ENCODE results near the gene ZNF304.

DNA sequence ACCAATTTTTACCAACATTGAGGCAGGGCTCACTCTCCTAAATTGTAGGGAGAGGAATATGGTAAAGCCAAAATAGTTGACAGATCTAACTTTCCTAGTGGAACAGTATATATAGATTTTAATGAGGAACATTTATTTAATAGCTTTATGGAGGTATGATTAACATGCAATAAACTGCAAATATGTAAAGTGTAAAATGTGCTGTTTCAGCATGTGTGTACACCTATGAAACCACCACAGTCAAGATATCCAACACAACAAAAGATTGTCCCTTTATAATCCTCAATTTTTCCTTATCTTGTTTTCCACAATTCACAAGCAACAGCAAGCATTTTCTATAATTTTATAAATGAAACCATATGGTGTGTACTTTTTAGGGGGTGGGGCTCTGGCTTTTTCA lies 8.2 kb downstream of the ZNF304 start:
- TF ChIP-seq EZH2phosphoT487 (IDR thresholded peaks at IDR 0.05; ENCODE audit: low read depth, severe bottlenecking, unreplicated experiment): no peak
- TF ChIP-seq, protein P1, sequence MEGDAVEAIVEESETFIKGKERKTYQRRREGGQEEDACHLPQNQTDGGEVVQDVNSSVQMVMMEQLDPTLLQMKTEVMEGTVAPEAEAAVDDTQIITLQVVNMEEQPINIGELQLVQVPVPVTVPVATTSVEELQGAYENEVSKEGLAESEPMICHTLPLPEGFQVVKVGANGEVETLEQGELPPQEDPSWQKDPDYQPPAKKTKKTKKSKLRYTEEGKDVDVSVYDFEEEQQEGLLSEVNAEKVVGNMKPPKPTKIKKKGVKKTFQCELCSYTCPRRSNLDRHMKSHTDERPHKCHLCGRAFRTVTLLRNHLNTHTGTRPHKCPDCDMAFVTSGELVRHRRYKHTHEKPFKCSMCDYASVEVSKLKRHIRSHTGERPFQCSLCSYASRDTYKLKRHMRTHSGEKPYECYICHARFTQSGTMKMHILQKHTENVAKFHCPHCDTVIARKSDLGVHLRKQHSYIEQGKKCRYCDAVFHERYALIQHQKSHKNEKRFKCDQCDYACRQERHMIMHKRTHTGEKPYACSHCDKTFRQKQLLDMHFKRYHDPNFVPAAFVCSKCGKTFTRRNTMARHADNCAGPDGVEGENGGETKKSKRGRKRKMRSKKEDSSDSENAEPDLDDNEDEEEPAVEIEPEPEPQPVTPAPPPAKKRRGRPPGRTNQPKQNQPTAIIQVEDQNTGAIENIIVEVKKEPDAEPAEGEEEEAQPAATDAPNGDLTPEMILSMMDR (IDR thresholded peaks at IDR 0.05; ENCODE audit: poor library complexity): no peak
- TF ChIP-seq EZH2 (IDR thresholded peaks at IDR 0.05; ENCODE audit: borderline replicate concordance): no peak
